SKM-1 (cell line): ENCODE data around the gene ATP6V0A1.

Source experiments
- DNase-seq: peaks from one replicate; lab custom pipeline; 2025; ENCODE audit not compliant: unreplicated experiment; lab: John Stamatoyannopoulos, UW

ATP6V0A1 gene

DNA sequence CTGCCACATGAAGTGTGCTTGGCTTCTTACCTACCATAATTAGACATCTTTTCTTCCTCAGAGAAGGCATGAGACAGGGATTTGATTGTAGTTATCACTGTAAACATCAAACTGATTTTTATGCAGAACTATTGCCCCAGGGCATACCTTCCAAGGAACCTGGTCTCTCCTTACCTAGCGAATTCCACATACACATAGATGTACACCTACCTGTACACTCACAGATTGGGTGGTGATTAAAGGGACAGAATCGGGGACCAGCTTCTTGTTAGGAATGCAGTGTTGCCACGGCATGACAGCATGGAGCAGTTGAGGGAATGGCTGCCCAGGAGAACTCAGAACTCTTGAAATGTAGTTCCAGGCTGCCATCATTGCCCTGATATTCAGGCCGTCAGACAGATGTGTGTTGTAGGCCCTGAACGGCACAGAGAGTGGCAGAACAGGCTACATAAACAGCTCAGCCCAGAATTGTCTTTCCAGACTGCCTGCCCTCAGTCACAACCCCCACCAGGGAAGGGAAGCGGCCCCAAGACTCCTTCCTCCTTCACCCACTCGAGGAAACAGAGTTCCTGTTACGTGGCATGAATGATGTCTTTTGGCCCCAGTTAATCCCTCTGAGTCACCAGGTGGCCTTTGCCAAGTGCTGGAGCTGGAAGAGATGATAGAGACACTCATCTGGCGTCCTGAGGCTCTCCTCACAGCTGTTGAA is 59.5 kb downstream of the ATP6V0A1 start:
- no peak for DNase-seq

DNA sequence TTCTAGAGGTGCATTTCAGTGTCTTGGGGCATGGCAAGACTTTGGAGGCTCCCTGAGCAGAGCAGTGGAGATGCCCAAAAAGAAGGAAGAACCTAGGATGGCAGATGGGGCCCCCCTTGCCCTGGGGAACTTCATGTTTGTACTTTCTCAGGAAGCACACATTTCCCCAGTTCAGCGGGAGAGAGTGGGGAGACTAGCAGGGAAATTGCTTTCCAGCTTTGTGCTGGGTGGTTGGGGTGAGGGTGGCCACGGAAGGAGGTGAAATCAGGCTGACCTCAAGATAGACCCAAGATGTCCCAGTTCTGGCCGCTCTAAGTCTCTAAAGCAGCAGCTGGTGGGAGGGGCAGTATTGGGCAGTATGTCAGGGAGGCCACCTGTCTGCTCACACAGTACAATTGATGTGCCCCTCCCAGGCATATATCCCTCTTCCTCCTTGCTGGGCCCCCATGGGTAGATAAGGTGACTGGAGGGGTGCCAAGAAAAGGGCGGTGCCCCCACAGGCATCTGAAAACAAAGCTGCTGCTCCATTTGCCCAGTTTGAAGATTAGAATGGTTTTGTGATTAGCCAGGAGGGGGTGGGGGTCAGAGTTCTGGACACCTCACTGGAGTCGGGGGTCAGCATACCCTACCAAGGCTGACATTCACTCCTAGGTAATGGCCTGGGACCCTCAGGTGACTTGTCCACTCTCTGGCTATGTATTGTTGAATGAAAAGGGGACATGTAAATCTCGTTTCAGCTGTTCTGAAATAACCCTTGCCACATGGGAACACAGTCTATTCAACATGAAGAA is 60.3 kb downstream of the ATP6V0A1 start:
- DNase-seq = no peak

GRCh38 chr17:42519546-42520491 is 61.1 kb downstream of the ATP6V0A1 start:
- DNase-seq = no peak

- no peak for DNase-seq
Measured at GRCh38 chr17:42520540-42520951, 61.9 kb downstream of the ATP6V0A1 start.

GRCh38 chr17:42521036-42521435 is 62.4 kb downstream of the ATP6V0A1 start:
- DNase-seq = no peak

DNA sequence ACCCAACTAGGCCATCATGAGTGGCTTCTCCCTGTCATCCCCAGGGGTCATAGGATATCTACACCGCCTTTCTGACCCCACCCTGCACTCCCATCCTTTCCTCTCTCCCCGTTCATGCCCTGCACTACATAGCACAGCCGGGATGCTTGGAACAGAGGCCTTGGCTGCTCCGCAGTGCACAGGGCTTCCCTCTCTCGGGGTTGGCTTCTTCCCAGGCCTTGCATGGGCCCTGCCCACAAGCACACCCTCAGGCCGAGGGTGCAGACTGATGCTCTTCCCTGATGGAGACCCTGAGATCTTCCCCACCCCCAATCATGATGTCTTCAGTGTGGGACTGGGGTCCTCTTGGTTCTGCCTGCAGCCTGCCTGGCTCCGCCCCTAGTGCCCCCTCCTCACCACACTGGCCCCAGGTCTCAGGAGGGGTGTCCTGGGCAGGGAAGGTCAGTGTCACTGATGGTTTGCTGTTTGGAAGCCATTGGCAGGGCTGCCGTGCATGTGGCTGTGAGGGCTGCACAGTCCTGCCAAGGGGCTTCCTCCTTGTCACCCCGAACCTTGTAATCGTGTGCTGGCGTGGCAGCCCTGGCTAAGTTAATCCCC is 63.1 kb downstream of the ATP6V0A1 start:
- no peak for DNase-seq

DNA sequence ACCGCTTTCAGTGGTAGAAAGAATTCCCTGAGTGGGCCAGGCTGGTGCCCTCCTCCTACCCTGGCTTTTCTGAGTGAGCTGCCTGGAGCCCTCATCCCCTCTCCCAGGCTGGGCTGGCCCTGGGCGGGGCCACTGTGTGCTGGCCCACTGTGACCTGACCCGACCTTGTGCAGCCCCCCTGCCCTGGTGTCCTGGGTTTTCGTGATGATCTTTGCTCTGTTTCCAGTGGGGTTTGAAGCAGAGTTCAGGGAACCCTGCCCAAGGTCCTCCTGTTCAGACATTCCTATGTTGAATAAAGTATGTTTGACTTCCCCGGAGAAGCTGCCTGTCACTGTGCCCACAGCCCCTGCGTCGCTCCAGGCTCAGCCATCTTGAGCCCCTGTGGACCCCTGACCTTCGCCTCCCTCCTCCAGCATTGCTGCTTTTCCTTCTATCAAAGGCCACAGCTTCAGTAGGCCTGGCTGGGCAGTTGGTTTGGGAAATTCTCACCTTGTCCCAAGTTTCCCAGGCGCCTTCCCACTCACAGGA is 63.6 kb downstream of the ATP6V0A1 start:
- no peak for DNase-seq

- DNase-seq = no peak
Measured at GRCh38 chr17:42522798-42523278, 64.2 kb downstream of the ATP6V0A1 start.

- no peak for DNase-seq
Measured at GRCh38 chr17:42525221-42525620, 66.5 kb downstream of the ATP6V0A1 start.

GRCh38 chr17:42526031-42526444 is 67.4 kb downstream of the ATP6V0A1 start:
- DNase-seq = no peak

DNA sequence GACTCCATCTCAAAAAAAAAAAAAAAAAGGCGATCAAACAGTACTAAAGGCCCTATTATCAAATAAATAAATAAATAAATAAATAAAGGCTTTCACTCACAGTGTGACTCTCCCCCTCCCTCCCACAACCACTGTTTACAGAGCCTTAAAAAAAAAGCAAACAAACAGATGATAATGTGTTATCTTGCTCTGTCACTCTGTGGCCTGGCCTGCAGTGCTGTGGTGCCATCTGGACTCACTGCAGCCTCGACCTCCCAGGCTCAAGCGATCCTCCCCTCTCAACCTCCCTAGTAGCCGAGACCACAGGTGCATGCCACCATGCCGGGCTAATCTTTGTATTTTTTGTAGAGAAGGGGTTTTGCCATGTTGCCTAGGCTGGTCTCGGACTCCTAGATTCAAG is 69.3 kb downstream of the ATP6V0A1 start:
- DNase-seq = no peak

DNA sequence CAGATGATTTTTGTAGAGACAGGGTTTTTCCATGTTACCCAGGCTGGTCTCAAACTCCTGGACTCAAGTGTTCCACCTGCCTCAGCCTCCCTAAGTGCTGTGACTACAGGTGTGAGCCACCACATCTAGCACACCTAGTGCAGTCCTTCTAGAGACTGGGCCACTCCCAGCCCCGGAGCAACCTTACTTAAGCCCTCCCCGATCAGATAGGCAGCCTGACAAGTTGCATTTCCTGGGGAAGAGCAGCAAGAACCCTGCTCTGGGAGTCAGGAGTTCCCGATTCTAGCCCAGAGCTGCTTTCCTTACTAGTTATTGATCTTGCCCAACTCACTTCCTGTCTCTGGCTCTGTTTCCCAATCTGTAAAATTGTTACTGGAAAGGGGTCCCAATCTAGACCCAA is 70.4 kb downstream of the ATP6V0A1 start:
- DNase-seq = no peak

- DNase-seq = no peak
Measured at GRCh38 chr17:42530952-42531454, 72.3 kb downstream of the ATP6V0A1 start.

- peak; percentile 36 for DNase-seq
Measured at GRCh38 chr17:42531455-42532354, 73.0 kb downstream of the ATP6V0A1 start.

DNA sequence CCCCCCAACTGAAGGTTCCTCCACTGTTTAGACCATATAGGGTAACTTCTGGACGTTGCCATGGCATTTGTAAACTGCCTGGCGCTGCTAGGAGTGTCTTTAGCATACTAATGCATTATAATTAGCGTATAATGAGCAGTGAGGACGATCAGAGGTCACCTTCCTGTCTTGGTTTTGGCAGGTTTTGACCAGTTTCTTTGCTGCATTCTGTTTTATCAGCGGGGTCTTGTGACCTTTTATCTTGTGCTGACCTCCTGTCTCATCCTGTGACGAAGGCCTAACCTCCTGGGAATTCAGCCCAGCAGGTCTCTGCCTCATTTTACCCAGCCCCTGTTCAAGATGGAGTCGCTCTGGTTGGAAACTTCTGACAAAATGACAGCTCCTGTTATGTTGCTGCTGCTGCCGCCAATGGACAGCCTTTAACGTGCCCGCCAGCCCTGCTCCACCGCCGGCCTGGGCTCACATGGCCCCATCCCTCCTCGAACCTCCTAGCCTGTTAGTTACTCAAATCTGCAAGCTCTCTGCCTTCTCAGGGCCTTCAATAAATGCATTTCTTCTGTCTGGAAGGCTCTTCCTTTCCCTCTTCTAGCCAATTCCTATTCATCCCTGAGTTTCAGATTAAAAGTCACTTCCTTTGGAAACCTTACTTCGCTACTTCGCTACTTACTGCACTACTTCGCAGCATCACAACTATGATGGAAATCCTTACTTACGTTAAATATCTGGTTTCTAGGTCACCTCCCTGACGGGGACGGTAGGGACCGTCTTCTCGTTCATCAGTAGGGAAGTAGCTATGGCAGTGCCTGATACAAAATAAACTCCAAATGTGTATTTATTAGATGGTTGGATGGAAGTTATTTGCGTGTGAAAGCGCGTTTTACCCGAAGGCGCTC is 76.7 kb downstream of the ATP6V0A1 start:
- peak; percentile 42 for DNase-seq

- peak; percentile 62 for DNase-seq
Measured at GRCh38 chr17:42536048-42536371, 77.3 kb downstream of the ATP6V0A1 start, which contains the start of gene NAGLU. Gene NAGLU (plus strand): TSS chr17:42536241. CDS start chr17:42536273, 32 bp downstream.

DNA sequence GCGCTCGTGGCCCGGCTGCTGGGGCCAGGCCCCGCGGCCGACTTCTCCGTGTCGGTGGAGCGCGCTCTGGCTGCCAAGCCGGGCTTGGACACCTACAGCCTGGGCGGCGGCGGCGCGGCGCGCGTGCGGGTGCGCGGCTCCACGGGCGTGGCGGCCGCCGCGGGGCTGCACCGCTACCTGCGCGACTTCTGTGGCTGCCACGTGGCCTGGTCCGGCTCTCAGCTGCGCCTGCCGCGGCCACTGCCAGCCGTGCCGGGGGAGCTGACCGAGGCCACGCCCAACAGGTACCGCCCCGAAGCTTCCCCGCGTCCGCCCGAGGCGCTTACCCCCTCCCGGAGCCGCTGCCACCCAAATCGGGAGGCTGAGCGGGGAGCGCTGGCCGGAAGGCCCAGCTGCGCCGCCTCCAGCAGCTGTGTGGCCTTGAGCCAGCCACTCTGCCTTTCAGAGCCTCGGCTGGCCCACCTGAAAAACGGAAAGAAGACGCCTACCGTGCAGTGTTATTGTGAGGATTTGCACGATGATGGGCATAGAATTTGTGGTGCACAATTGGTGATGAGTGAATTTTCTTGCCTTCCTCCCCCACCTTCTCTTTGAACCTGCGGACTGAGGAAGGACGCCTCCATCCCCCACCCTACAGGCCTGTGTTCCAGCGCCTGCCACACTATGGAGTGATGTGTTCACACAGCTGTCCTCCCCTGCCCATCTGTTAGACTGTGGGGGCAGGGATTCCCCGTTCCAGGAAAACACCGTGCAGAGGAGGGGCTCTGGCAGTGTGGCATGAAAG is 77.9 kb downstream of the ATP6V0A1 start:
- peak; percentile 30 for DNase-seq
